Uterus (tissue), 4 donors: Measurements from ENCODE around the gene CTTNBP2. TPM values are rescaled to one million over a fixed set of nuclear protein-coding genes. Genes with fewer than 3 reads are reported as not detected.

Experiments used
- DNase-seq, 2 donors: peaks; one replicate each; pipeline ENCODE4 v3.0.0-alpha.2; 2019 to 2020
- H3K27ac ChIP-seq, 2 donors: fragments of 200-600 bp; sonication (generic); 1 replicate in 1 of 2; 2 replicates in 1 of 2; pipeline ENCODE4 v1.5.1; 2016 to 2018
- H3K27me3 ChIP-seq, 2 donors: fragments of 200-600 bp; sonication (generic); one replicate each; pipeline ENCODE4 v1.5.1; 2018 to 2019; ENCODE audit warnings: control low read depth in 1 of 2
- H3K36me3 ChIP-seq, 2 donors: fragments of 200-600 bp; sonication (generic); one replicate each; pipeline ENCODE4 v1.5.1; 2019; ENCODE audit warnings: control low read depth in 1 of 2
- H3K4me1 ChIP-seq, 2 donors: fragments of 200-600 bp; sonication (generic); one replicate each; pipeline ENCODE4 v1.5.1; 2018 to 2019; ENCODE audit warnings: control low read depth in 1 of 2
- H3K4me3 ChIP-seq, 2 donors: fragments of 200-600 bp; sonication (generic); 1 replicate in 1 of 2; 2 replicates in 1 of 2; pipeline ENCODE4 v1.5.1; 2018 to 2019; ENCODE audit warnings: mild to moderate bottlenecking in 1 of 2
- H3K9me3 ChIP-seq, 2 donors: fragments of 200-600 bp; sonication (generic); one replicate each; pipeline ENCODE4 v1.5.1; 2019; ENCODE audit warnings: control low read depth in 1 of 2
- POLR2A ChIP-seq, 2 donors: fragments of 450-650 bp; IDR thresholded peaks; one replicate each; pipeline ENCODE4 v1.6.1; 2016; ENCODE audit warnings: antibody characterized with exemption in 2 of 2, mild to moderate bottlenecking in 1 of 2, moderate library complexity in 1 of 2
- intact Hi-C: fragments of 100-400 bp; cut with DNase I; formaldehyde crosslinking; loops from one replicate; pipeline ENCODE4 v1.15.1; 2023; ENCODE audit warnings: low total_unique reads
- total RNA-seq, 4 donors: library from RNA; depleted of rRNA in 3 of 4; stranded (reverse); fragments of >200 nt in 3 of 4; gene quantifications; one replicate each; pipeline versions ENCODE4 v1.1.0 to v1.2.4, GENCODE V29; 2014 to 2023
- TF ChIP-seq, protein P1 (sequence below), 4 experiments: fragments of 200-600 bp in 2 of 4; fragments of 450-650 bp in 2 of 4; sonication (generic) in 2 of 4; IDR thresholded peaks; one replicate each; pipeline ENCODE4 v1.5.1; 2016 to 2019; ENCODE audit warnings: antibody characterized with exemption in 4 of 4, mild to moderate bottlenecking in 2 of 4, moderate library complexity in 1 of 4
- donor health status: DM: yes; HTN: yes; CAD: no.

CTTNBP2 gene
- total RNA-seq, 4 donors from 2014 or later = 16.4 to 87.9 (median 35.0) TPM

DNA sequence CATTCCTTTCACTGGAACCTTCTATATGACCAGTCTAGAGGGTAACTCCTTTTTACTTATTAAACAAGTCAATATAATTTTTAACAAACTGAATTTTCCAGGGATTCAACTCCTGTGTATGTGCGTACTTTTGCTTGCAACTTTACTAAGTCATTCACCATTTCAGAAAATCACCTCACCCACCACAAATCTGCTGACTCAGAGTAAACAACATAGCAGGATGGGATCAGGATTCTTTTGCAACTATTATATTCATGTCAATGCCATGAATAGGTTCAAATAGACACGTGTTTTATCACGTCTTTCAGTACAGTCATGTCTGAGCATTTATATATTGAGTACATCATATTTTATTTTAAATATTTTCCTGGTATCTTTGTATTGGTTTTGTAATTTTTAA, 14.5 kb downstream of the CTTNBP2 start:
- intact Hi-C loops = no loop called here
- no peaks in the 10 kb centered on the region for H3K36me3 ChIP-seq
- H3K4me3 ChIP-seq = no peak overlapping the region
- no peaks in the 10 kb centered on the region for H3K27me3 ChIP-seq
- H3K27ac ChIP-seq = no peak overlapping the region
- no peak for TF ChIP-seq POLR2A (IDR thresholded peaks at IDR 0.05)
- TF ChIP-seq, protein P1, sequence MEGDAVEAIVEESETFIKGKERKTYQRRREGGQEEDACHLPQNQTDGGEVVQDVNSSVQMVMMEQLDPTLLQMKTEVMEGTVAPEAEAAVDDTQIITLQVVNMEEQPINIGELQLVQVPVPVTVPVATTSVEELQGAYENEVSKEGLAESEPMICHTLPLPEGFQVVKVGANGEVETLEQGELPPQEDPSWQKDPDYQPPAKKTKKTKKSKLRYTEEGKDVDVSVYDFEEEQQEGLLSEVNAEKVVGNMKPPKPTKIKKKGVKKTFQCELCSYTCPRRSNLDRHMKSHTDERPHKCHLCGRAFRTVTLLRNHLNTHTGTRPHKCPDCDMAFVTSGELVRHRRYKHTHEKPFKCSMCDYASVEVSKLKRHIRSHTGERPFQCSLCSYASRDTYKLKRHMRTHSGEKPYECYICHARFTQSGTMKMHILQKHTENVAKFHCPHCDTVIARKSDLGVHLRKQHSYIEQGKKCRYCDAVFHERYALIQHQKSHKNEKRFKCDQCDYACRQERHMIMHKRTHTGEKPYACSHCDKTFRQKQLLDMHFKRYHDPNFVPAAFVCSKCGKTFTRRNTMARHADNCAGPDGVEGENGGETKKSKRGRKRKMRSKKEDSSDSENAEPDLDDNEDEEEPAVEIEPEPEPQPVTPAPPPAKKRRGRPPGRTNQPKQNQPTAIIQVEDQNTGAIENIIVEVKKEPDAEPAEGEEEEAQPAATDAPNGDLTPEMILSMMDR (IDR thresholded peaks at IDR 0.05) = no peak
- H3K4me1 ChIP-seq = no peaks in the 10 kb centered on the region
- no peak for DNase-seq
- no peaks in the 10 kb centered on the region for H3K9me3 ChIP-seq

DNA sequence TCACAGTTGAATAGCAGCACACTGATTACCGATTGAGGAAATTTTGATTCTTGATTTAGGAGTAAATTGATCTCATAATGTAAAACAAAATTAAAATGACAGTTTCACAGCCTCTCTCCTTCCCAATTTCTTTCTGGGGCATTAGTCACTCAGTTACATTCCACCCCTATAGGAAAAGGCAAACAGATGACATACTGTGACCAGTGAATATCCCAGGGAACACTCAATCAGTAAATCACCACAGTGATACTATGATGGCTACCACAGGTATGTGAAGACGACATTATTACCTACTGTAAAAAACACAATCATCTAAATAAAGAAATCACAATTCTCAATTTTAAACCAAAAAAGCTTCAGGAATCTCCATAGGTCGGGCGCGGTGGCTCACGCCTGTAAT, 15.5 kb downstream of the CTTNBP2 start:
- Histone ChIP-seq H3K36me3 (no peaks in the 10 kb centered on the region), H3K27ac (no peak overlapping the region), H3K27me3 (no peaks in the 10 kb centered on the region), H3K9me3 (no peaks in the 10 kb centered on the region), H3K4me1 (no peaks in the 10 kb centered on the region), H3K4me3 (no peak overlapping the region)
- DNase-seq = no peak
- intact Hi-C loops = no loop called here
- TF ChIP-seq, protein P1 (IDR thresholded peaks at IDR 0.05) = no peak
- TF ChIP-seq POLR2A (IDR thresholded peaks at IDR 0.05) = no peak

DNA sequence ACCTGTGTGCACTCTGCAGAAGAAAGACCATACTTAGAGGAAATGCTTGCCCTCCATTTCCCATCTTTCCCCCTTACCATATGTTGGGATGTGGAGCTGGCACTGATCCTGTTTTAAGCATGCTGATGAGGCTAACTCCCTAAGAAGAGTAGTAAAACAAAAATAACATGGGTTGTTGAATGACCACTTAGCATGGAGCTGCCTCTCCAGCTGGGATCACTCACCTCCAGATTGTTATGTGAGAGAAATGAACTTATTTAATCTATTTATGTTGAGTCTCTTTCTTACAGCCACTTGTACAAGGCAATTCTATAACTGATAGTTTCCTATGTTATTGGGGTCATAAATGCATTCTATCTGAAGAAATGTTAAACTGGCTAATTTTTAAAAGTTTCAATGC, 17.0 kb downstream of the CTTNBP2 start:
- intact Hi-C loops = no loop called here
- Histone ChIP-seq H3K4me1 (no peaks in the 10 kb centered on the region), H3K27ac (no peak overlapping the region), H3K27me3 (no peaks in the 10 kb centered on the region), H3K4me3 (no peak overlapping the region), H3K9me3 (no peaks in the 10 kb centered on the region), H3K36me3 (no peaks in the 10 kb centered on the region)
- TF ChIP-seq POLR2A (IDR thresholded peaks at IDR 0.05) = no peak
- TF ChIP-seq, protein P1 (IDR thresholded peaks at IDR 0.05) = no peak
- DNase-seq = no peak

DNA sequence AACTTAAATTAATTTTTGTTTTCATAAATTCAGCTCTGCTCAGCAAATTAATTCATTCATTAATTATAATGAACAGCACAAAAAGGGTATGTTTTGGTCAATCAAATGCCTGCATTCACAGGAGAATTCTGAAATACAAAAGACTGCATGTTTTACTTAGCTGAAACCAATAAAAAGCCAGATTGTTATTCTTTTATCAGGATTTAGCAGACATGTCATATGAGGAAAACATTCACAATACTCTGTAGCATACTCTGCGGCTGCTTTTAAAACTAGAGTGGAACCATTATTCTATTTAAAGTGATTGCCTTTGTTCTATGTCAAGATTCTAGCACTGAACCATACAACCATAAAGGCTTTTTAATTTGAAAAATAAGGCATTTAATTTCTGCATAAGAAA, 19.1 kb downstream of the CTTNBP2 start:
- Histone ChIP-seq H3K4me3 (no peak overlapping the region), H3K36me3 (no peaks in the 10 kb centered on the region), H3K27me3 (no peaks in the 10 kb centered on the region), H3K4me1 (no peaks in the 10 kb centered on the region), H3K9me3 (no peaks in the 10 kb centered on the region), H3K27ac (no peak overlapping the region)
- intact Hi-C loops = no loop called here
- TF ChIP-seq, protein P1 (IDR thresholded peaks at IDR 0.05) = no peak
- no peak for TF ChIP-seq POLR2A (IDR thresholded peaks at IDR 0.05)
- DNase-seq = no peak

DNA sequence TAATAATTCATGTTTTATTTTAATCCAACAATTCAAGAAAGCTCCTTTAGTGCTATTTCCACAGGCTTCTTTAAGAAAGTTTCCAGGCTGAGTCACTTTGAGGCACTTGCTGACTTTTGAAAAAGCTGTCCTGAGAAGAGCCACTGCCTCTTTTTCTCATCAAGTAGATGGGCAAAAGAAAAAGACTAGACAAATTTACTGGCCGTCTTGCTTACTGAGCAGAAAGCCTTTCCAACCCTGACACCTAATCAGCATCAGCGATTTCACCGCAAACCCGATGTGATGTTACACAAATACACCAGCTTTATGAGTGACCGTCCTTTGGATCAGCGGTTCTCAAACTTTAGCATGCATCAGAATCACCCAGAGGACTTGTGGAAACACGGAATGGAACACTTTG, 24.3 kb downstream of the CTTNBP2 start:
- no peaks in the 10 kb centered on the region for H3K9me3 ChIP-seq
- no peak overlapping the region for H3K27ac ChIP-seq
- no peak for DNase-seq
- H3K4me1 ChIP-seq = no peaks in the 10 kb centered on the region
- TF ChIP-seq, protein P1 (IDR thresholded peaks at IDR 0.05) = no peak
- no peak for TF ChIP-seq POLR2A (IDR thresholded peaks at IDR 0.05)
- H3K27me3 ChIP-seq = no peaks in the 10 kb centered on the region
- no peak overlapping the region for H3K4me3 ChIP-seq
- intact Hi-C loops = no loop called here
- H3K36me3 ChIP-seq = no peaks in the 10 kb centered on the region
